ENCODE results near the gene SERP2. TPM values are rescaled to one million over a fixed set of nuclear protein-coding genes. Genes with fewer than 3 reads are reported as not detected.

Gene SERP2
- total and polyA plus RNA-seq, 9 of the 15 experiments (the other 6 are each of a cell fraction or from before 2014, with no cell fraction given) = 0.13 TPM; not detected in 8

- no peaks in the 10 kb centered on the region for H3K9me1 ChIP-seq (ENCODE audit: control insufficient read depth, insufficient read depth, low read length)
- H3K79me2 ChIP-seq (ENCODE audit: control insufficient read depth, insufficient read depth, low read length) = no peaks in the 10 kb centered on the region
- no peaks in the 10 kb centered on the region for H3K36me3 ChIP-seq (ENCODE audit: control insufficient read depth, insufficient read depth, low read length)
- no peak overlapping the region for H3K9ac ChIP-seq (ENCODE audit: insufficient read depth in 1 of 2, low read depth in 2 of 2, low read length in 2 of 2)
- H4K20me1 ChIP-seq (replicated peaks; ENCODE audit: control insufficient read depth, insufficient read depth, low read length) = no peaks in the 10 kb centered on the region
- no peak overlapping the region for H3K27ac ChIP-seq (ENCODE audit: extremely low read depth, low read depth, low read length)
- DNase-seq (ENCODE audit: extremely low read depth in 1 of 4, low spot score in 3 of 4) (no peak), ATAC-seq (no peak), FAIRE-seq (no peak)
- no peak for TF ChIP-seq RFX5 (IDR thresholded peaks at IDR 0.05; ENCODE audit: low read depth, low read length)
- WGBS (ENCODE audit: insufficient coverage, low coverage, missing lambda C conversion rate) = 8% methylated on average over 4 of the region's 4 CpGs
- no peak overlapping the region; the same call in 1 of the 2 replicates for H2AFZ ChIP-seq (ENCODE audit: low read depth, low read length)
- no peaks in the 10 kb centered on the region for H3K9me3 ChIP-seq (replicated peaks; ENCODE audit: control insufficient read depth, insufficient read depth, low read depth, low read length)
- CTCF ChIA-PET (ENCODE audit: low intra/inter-chr PET ratio) = no interaction called here
- intact Hi-C loops (cut with micrococcal nuclease) = loop anchor here (10.0 kb wide), 1 partner anchor 97 kb away; no protein-coding TSS in a partner anchor
- no peak overlapping the region for H3K4me3 ChIP-seq
- in situ Hi-C loops (cut with MboI) = no loop called here
- H3K4me2 ChIP-seq (ENCODE audit: insufficient read depth, low read length) = no peak overlapping the region
- BruUV-seq (replicated peaks) = no TSS peak
- POLR2A ChIA-PET = no interaction called here
- 0 out of 5 replicates have a peak, but pooled peaks cover 0 to 4% of the 10 kb centered on the region in 2 experiments for H3K27me3 ChIP-seq (ENCODE audit: control insufficient read depth in 2 of 2, insufficient read depth in 2 of 2, low read length in 2 of 2)
- H3K4me1 ChIP-seq (replicated peaks in 1 of 2; ENCODE audit: control insufficient read depth in 2 of 2, insufficient read depth in 2 of 2, low read length in 2 of 2) = peaks cover 0 to 3% of the 10 kb centered on the region in 2 experiments; a peak in 2 of 5 replicates
Measured at GRCh38 chr13:44337581-44337980, 36.0 kb upstream of the SERP2 start.

GRCh38 chr13:44340508-44340907 lies 33.1 kb upstream of the SERP2 start:
- Histone ChIP-seq H4K20me1 (replicated peaks; ENCODE audit: control insufficient read depth, insufficient read depth, low read length) (no peaks in the 10 kb centered on the region), H2AFZ (ENCODE audit: low read depth, low read length) (no peak overlapping the region), H3K9ac (ENCODE audit: insufficient read depth in 1 of 2, low read depth in 2 of 2, low read length in 2 of 2) (no peak overlapping the region), H3K4me1 (replicated peaks in 1 of 2; ENCODE audit: control insufficient read depth in 2 of 2, insufficient read depth in 2 of 2, low read length in 2 of 2) (peaks cover 0 to 3% of the 10 kb centered on the region in 2 experiments; a peak in 1 of 5 replicates), H3K36me3 (ENCODE audit: control insufficient read depth, insufficient read depth, low read length) (no peaks in the 10 kb centered on the region), H3K27me3 (ENCODE audit: control insufficient read depth in 2 of 2, insufficient read depth in 2 of 2, low read length in 2 of 2) (0 out of 5 replicates have a peak, but pooled peaks cover 0 to 4% of the 10 kb centered on the region in 2 experiments), H3K9me1 (ENCODE audit: control insufficient read depth, insufficient read depth, low read length) (no peaks in the 10 kb centered on the region), H3K4me2 (ENCODE audit: insufficient read depth, low read length) (no peak overlapping the region), H3K79me2 (ENCODE audit: control insufficient read depth, insufficient read depth, low read length) (no peaks in the 10 kb centered on the region), H3K27ac (ENCODE audit: extremely low read depth, low read depth, low read length) (no peak overlapping the region), H3K4me3 (no peak overlapping the region), H3K9me3 (replicated peaks; ENCODE audit: control insufficient read depth, insufficient read depth, low read depth, low read length) (no peaks in the 10 kb centered on the region)
- CTCF ChIA-PET (ENCODE audit: low intra/inter-chr PET ratio) = no interaction called here
- no peak for FAIRE-seq
- POLR2A ChIA-PET = no interaction called here
- no TSS peak for BruUV-seq (replicated peaks)
- intact Hi-C loops (cut with micrococcal nuclease) = no loop called here
- 4% methylated on average over 2 of the region's 2 CpGs for WGBS (ENCODE audit: insufficient coverage, low coverage, missing lambda C conversion rate)
- in situ Hi-C loops (cut with MboI) = no loop called here
- no peak for DNase-seq (ENCODE audit: extremely low read depth in 1 of 4, low spot score in 3 of 4)
- no peak for ATAC-seq
- TF ChIP-seq PRDM10 (IDR thresholded peaks at IDR 0.05; ENCODE audit: partially characterized antibody) = no peak
- no peak for TF ChIP-seq ZNF507 (tag; conservative IDR thresholded peaks at IDR 0.05)
- no peak for TF ChIP-seq ZNF311 (CRISPR knock-in tag; IDR thresholded peaks at IDR 0.05)
- TF ChIP-seq GATA2 (CRISPR knock-in tag; IDR thresholded peaks at IDR 0.05) = no peak
- TF ChIP-seq ZNF143 (CRISPR knock-in tag; IDR thresholded peaks at IDR 0.05) = no peak
- TF ChIP-seq CBFA2T2 (conservative IDR thresholded peaks at IDR 0.05) = no peak
- TF ChIP-seq ESRRB (CRISPR knock-in tag; IDR thresholded peaks at IDR 0.05; ENCODE audit: borderline replicate concordance) = no peak
- TF ChIP-seq FOXM1 (IDR thresholded peaks at IDR 0.05; ENCODE audit: low read depth) = no peak
- TF ChIP-seq FOXM1 (CRISPR knock-in tag; IDR thresholded peaks at IDR 0.05; ENCODE audit: low read depth) = no peak
- TF ChIP-seq ZC3H4 (CRISPR knock-in tag; IDR thresholded peaks at IDR 0.05; ENCODE audit: borderline replicate concordance) = no peak
- no peak for TF ChIP-seq CTBP1 (IDR thresholded peaks at IDR 0.05; ENCODE audit: borderline replicate concordance)
- no peak for TF ChIP-seq EP300 (IDR thresholded peaks at IDR 0.05; ENCODE audit: low read length)

All from K562 (cell line).